NCI-H1105 treated with DMSO at 0.1 percent for 48 hours (cell line): ENCODE measurements around the gene RAB3C.
"Not testable (repeated sequence)": the region's sequence is repeated elsewhere in the genome, so short reads cannot be mapped to it uniquely, and the experiment has no call there.

ENCODE experiments used
- DNase-seq: peaks from one replicate; lab custom pipeline; 2025; lab: John Stamatoyannopoulos, UW

RAB3C gene

DNA sequence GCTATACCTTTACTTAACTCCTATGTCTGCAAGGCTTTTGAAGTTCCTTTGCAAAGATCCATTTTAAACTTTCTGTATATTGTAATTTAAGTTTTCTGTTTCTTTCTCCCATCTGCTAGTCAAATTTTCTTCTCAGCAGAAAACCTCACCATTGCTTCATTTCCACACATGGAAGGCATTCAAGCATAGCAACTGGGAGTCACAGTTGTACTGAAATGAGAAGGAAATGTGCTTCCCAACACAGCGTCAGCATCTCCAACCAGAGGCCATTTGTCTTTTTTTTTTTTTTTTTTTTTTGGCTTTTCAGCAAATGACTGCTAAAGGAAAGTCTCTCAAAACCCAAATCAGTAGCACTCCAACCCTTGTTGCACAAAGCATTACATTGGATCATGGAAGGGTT is 92.5 kb downstream of the RAB3C start:
- DNase-seq: no peak

DNA sequence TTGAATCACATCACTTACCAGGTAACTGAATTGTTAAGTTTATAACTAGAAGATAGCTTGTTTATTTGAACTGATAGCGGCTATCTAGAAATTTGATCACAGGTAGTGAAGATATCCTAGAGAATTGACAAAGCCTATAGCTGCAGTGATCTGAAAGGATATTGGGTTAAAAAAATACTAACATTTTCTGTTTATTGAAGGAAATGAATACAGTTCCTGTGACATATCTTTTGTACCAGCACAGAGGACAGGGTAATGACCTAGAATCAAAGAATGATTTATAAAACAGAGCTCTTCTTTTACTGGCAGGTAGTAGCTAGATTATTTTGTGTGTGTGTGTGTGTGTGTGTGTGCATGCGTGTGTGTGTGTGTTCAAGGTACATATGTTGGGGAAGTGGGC is 94.8 kb downstream of the RAB3C start:
- DNase-seq: no peak

DNA sequence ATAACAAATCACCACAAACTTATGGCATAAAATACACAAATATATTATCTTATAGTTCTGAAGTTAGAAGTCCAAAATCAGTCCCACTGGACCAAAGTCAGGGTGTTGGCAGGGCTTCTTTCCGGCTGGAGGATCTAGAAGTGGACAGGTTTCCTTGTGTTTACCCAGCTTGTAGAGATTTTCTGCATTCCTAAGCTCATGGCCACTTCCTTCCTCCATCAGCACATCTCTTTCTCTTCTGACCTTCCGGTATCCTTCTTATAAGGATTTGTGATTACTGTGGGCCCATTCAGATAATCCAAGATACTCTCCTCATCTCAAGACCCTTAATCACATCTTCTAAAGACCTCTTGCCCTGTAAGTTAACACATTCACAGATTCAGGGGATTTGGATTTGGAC is 97.6 kb downstream of the RAB3C start:
- DNase-seq: no peak

DNA sequence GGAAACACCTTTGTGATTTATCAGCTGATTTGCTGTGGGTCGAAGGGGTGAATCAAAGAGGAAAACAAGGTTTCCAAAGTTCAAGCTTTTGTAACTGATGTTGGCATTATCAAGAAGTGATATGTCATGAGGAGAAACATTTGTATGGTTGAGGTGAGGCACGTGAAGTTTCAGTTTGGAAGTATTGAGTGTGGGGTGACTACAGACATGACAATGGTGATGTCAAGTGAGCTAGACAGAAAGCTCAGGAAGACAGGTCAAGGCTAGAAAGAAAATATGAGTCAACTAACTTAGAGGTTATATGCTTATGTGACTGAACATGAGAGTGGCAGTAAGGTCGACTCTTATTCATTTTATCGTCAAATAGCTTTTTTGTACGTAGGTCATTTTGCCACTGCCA is 99.1 kb downstream of the RAB3C start:
- DNase-seq: no peak

DNA sequence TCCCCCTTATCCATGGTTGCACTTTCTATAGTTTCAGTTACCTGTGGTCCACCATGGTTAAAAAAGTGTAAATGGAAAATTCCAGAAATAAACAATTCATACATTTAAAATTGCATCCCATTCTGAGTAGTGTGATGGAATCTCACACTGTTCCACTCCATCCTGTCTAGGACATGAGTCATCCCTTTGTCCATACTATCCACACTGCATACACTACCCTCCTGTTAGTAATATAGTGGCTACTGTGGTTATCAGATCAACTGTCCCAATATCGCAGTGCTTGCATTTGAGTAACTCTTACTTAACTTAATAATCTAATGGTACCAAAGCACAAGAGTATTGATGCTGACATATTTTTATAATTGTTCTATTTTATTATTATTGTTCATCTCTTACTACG is 100.7 kb downstream of the RAB3C start:
- no peak for DNase-seq

DNA sequence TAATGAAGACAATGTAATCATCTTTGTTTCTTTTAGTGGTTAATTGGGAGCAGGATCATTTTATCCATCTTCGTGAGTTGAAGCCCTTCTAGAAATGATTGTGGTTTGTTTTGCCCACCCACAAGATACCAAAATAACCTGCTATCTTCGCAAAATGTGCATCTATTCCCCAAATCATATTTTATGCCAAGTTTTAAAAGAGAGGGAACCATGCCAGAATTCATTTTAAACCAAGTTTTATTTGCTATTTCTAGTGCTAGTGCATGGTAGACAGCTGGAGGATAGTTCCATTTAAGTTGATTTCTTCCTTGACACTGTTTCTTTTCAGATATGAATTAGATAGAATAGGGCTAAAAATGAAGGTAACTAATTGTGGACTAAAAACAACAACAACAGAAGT is 104.2 kb downstream of the RAB3C start:
- DNase-seq: no peak

DNA sequence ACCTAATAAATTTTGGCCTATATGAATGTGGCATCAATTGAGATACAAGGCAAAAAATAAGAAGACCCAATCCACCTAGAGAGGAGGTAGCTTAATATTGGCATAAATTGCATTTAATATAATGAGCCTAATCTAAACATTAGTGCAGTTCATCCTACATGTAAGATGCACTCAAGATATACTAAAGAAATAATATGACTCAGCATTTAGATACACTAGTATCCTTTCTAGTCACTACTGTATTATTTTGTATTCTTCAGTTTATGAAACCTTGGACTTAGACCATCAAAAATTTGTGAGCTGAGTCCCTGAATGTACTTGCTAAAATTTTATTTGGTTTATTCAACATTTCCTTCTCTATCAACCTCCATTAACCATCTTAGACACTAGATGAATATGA is 104.7 kb downstream of the RAB3C start:
- no peak for DNase-seq

DNA sequence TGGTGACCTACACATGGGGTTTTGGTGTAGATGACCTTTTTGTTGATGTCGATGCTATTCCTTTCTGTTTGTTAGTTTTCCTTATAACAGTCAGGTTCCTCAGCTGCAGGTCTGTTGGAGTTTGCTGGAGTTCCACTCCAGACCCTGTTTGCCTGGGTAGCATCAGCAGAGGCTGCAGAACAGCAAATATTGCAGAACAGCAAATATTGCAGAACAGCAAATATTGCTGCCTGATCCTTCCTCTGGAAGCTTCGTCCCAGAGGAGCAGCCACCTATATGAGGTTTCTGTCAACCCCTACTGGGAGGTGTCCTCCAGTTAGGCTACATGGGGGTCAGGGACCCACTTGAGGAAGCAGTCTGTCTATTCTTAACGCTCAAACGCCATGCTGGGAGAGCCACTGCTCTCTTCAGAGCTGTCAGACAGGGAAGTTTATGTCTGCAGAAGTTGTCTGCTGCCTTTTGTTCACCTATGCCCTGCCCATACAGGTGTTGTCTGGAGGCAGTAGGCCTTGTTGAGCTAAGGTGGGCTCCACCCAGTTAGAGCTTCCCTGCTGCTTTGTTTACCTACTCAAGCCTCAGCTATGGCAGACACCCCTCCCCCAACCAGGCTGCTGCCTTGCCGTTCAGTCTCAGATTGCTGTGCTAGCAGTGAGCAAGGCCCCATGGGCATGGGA is 116.3 kb downstream of the RAB3C start:
- not testable (repeated sequence) for DNase-seq

DNA sequence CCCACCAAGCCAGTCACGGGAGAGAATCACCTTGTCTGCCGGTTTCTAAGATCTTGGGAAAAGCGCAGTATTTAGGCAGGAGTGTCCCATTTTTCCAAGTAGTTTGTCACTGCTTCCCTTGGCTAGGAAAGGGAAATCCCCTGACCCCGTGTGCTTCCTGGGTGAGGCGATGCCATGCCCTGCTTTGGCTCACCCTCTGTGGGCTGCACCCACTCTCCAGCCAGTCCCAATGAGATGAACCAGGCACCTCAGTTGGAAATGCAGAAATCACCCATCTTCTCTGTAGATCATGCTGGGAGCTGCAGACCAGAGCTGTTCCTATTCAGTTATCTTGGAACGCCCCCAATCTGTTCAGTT is 116.9 kb downstream of the RAB3C start:
- DNase-seq: no peak

DNA sequence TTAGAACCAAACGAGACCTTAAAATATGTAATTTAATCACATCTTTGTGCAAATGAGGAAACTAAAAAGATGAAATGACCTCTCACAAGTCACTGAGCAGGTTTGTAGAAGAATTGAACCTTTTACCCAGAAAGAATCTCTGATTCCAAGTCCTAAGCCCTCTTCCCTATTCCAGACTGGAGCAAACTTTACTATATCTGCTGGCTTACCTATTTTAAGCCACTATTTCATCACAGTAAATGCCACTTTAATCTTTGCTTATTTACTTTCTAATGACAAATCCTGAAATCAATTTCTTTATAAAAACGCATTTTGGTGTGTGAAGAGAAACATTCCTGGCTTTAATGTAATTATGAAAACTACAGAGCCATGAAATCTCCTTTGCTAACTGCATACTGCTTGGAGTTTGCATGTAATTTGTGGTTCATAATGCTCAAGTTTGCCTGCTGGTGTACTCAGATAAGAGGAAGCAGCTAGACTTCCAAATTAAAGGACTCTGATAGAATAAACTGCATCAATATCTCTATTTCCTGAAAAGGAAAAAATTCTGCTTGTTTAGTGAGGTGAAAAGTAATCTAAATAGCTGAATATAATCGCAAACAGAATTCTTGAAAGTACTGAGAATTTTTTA is 121.2 kb downstream of the RAB3C start:
- no peak for DNase-seq

DNA sequence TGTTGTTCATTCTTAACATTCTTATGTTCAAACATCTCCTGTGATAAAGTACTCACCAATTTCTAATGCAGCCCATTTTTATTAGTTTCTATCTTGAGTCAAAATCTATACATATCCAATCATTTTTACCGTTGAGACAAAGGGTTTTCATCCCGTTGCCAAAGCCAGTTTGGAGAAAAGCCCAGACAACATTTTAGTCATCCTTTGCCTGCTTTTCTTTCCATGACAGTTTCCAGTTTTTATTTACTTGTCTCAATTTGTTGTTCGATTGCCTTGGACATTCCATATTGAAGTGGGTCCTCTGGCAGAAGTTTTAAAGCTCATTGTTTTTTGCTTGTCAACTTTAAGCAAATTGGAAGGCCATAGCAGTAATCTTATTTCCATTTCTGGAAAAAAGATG is 123.9 kb downstream of the RAB3C start:
- no peak for DNase-seq

DNA sequence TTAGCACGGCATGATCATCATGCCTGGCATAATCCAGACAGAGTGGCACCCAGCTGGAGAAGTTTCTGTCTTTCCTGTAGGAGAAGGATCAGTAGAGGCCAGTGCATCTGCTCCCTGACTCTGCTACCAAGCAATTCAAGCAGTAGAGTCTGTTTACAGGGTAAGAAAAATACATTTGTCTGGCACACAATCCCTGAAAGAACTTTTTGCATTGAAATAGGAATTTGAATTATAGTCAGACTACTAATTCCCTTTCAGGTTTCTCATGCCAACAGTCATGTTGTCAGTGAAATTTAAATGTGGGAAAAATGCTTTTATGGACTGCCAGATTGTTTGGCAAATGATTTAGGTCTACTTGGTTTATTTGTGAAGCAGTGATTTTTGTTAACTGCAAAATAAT is 125.6 kb downstream of the RAB3C start:
- DNase-seq: no peak

DNA sequence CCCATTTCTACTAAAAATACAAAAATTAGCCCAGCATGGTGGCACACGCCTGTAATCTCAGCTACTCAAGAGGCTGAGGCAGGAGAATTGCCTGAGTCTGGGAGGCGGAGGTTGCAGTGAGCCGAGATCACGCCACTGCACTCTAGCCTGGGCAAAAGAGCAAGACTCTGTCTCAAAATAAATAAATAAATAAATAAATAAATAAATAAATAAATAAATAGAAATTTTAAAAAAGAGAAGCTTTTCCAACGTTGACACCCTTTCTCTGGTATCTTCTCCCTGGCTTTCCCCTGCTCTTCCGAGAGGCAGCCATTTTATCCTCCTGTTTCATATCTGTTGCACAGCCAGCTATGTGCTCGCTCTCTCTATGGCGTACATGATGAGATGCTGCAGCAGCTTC is 127.5 kb downstream of the RAB3C start:
- DNase-seq: not testable (repeated sequence)

DNA sequence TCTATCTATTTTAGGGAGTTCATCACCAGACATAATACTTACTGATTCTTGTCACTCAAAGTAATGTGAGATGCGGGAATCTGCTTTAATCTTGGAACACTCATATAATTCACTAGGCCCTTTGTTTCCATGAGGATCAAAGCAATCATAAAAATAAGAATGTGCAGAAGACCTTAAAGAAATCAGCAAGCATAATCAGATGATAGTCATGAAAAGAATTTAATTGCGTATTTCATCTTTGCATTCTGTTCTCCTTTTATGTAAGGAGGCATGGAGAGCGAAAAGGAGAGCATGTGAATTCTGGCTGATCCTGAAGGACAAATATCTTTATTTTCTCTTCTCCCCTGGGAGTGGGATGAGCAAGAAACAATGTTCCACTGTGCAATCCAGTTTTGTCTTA is 128.0 kb downstream of the RAB3C start:
- DNase-seq: no peak

DNA sequence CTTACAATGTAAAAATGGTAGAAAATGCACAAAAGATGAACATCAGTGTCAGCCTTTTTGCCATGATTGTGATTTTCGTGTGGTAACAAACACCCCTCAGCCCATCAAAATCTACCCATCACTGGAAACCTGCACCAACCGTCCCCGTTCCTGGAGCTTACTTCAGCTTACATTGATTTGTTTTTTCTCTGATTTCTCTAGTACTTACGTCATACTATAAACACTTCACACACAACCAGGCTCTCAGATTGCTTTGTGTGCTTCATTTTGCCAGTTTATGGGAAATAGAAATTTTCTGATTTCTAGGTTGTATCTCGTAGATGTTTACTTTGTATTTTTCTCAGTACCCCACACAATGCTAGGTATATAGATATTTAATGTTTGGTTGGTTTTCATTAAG is 129.1 kb downstream of the RAB3C start:
- DNase-seq: no peak

DNA sequence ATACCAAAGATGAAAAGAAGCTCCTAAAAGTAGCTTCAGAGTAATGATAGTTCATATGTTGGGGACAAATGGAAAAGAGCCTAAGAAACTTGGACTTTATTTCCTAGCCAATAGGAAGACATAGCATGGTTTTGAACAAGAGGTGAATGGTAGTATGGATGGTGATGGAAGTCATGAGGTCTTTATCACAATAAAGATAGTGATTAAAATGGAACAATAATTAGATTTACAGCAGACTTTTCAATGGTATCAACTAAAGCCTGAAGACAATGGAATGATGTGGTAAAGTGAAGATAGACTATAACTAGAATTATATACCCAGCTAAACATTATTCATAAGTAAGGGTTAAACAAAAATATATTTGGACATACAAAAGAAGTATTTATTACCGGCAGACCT is 131.2 kb downstream of the RAB3C start:
- DNase-seq: no peak

DNA sequence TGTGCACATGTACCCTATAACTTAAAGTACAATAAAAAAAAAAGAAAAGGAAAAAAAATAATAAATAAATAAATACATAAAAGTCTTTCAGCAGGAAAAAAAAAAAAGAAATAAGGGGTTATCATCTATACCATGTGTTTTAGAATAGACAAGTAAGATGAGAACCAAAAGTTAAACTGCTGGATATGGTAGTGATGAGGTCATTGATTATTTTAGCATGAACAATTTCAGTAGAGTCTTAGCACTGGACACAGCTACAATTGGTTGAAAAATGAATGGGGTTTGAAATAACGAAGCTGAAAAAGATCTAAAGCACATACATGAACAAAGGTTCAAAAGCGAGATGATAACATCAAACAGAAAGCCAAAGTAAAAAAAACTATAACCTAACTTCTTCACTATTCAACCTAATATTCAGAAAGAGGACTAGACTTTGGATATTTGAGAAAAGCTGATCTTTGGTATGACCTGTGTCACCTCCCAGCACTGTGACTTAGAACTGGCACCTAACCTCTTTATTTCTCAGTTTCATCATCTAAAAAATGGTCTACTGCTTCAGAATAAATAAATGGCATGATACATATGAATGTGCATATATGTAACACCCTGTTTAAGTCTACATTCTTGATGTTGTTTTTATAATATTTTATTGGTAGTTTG is 133.3 kb downstream of the RAB3C start:
- no peak for DNase-seq

DNA sequence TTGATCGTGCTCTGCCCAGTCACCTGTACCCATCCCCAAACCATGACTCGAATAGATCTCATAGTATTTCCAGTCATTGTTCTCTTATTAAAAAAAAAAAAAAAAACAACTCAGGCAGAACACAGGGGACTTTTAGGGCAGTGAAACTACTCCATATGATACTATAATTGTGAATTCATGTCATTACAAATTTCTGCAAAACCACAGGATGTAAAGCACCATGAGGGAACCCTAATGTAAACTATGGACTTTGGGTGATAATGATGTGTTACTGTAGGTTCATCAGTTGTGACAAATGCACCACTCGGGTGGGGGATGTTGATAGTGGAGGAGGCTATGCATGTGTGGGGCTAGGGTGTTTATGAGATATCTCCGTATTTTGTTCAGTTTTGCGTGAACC is 133.8 kb downstream of the RAB3C start:
- DNase-seq: no peak

DNA sequence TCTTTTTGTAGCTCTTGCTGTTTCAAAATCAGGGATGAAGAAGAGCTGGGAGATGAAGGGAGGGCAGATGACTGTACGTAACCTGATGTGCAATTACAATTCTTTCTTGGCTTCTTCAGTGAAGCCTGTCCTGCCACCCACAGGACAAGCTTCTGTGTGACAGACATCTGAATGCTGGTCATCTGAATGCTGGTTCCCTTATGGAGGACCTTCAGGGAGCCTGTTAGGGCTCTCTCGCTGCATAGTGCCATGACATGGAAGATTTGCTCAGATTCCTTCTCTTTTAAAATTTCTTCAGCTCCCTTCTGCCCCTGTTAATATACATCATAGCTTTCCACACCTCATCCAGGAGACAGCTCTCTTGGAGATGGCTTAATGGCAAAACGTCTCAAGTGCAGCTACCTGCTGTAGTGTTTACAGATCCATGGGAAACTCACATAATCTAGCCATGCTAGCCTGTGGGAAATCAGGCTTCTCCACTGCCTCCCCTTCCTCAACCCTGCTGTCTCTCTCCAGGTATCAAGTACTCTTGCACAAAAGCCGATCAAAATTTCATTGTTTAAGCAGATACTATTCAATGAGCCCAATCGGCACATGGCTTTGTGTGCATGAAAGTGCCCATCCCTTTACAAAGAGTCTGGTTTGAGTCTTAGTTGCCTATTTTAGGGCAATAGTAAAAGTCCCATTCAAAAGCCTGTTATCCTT is 134.6 kb downstream of the RAB3C start:
- DNase-seq: no peak

DNA sequence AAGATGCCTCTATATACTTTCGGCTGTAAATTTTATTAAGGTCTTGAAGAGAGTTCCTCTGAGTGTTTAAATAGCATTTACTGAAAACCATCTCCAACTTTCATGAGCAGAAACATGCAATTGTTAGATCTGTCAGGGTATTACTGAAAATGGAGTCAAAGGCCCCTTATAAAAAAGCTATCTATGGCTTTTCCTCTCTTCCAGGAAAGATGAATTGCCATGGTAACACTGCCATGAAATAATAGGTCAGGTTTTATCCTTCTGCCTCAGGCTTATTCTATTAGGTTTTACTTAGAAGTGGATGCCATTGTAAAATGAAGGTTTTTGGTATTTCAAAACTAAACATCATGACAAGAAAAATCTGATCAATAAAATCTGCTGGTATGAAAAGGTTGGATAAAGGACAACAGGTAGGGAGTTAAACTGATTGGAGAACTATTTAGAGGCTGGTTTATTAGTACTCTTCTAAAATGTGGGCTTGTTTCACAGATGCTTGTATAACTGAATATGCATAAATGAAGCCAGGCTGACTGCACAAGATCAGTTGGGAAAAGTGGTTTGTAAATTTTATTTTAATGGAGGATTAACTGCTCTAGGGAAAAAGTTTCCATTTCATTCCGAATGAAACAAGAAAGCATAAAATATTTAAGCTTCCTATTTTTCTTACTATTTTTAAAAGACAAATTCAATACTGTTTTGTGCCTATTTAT is 135.5 kb downstream of the RAB3C start:
- no peak for DNase-seq

DNA sequence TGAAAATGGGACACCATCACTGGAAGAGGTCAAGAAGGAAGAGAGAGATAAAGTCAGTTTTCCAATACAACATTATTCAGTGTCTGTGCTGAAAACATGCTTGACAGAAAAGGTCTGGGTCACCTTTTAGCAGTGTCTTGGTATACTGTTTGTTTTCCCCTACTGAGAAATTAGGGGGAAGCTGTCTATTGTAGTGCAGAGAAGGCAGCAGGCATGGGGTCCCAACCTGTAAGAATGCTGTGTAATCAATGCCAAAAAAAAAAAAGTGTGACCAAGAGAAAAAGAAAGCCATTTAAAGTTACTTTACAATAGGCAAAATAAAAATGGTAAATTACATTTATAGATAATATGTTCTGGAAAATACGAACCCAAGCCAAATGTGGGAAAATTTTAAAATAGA is 139.3 kb downstream of the RAB3C start:
- no peak for DNase-seq

DNA sequence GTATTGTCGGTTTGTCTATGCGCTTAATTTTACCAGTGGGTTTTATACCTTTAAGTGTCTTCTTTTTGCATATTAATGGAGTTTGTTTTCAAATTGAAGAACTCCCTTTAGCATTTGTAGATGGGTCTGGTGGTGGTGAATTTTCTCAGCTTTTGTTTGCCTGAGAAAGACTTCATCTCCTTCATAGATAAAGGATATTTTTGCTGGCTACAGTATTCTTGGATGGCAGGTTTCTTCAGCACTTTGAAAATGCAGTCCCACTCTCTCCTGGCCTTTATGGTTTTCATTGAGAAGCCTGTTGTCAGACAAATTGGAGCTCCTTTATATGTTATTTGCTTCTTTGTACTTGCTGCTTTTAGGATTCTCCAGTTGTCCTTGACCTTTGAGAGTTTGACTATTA is 142.1 kb downstream of the RAB3C start:
- DNase-seq: no peak

DNA sequence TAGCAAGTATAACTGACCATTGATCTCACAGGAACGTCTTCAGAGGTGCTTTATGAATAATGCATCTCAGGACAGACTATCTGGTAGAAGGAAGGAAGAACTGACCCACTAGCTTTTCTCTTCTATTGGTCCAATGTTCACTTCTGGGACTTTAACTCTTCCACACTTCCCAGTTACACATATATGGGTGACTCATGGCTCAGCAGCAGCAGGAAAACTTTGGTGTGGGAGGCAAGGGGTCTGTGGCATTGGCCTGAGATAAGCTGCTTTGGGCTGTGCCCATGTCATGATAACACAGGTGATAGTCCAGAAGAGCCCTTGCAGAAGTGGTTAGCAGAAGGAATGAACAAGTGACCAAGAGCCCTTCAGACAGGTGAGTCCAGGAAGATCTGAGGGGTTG is 148.8 kb downstream of the RAB3C start:
- no peak for DNase-seq
